Stimulated activated CD4-positive, alpha-beta T cell treated with anti-CD3 and anti-CD28 coated beads, Interleukin-2, amount 100 ng/mL, for 48 hours (primary cell): ENCODE measurements around the gene WSCD1.

Experiments used
- DNase-seq, 2 donors: peaks; one replicate each; pipeline ENCODE4 v3.0.0-alpha.2; 2020

Gene WSCD1

GRCh38 chr17:6163612-6164333 lies 93.6 kb downstream of the WSCD1 start:
- DNase-seq: no peak

- no peak for DNase-seq
These were observed 94.8 kb downstream of the WSCD1 start for GRCh38 chr17:6164996-6165395.

GRCh38 chr17:6165806-6166205 lies 95.6 kb downstream of the WSCD1 start:
- no peak for DNase-seq

GRCh38 chr17:6166492-6167179 lies 96.5 kb downstream of the WSCD1 start:
- no peak for DNase-seq

- DNase-seq: no peak
These were observed 98.1 kb downstream of the WSCD1 start for GRCh38 chr17:6168296-6168695.

- no peak for DNase-seq
These were observed 100.2 kb downstream of the WSCD1 start for GRCh38 chr17:6170349-6170748.

GRCh38 chr17:6172642-6173330 lies 102.6 kb downstream of the WSCD1 start:
- no peak for DNase-seq

GRCh38 chr17:6173653-6174052 lies 103.5 kb downstream of the WSCD1 start:
- no peak for DNase-seq
